ENCODE measurements around the gene KRT78.

DNA sequence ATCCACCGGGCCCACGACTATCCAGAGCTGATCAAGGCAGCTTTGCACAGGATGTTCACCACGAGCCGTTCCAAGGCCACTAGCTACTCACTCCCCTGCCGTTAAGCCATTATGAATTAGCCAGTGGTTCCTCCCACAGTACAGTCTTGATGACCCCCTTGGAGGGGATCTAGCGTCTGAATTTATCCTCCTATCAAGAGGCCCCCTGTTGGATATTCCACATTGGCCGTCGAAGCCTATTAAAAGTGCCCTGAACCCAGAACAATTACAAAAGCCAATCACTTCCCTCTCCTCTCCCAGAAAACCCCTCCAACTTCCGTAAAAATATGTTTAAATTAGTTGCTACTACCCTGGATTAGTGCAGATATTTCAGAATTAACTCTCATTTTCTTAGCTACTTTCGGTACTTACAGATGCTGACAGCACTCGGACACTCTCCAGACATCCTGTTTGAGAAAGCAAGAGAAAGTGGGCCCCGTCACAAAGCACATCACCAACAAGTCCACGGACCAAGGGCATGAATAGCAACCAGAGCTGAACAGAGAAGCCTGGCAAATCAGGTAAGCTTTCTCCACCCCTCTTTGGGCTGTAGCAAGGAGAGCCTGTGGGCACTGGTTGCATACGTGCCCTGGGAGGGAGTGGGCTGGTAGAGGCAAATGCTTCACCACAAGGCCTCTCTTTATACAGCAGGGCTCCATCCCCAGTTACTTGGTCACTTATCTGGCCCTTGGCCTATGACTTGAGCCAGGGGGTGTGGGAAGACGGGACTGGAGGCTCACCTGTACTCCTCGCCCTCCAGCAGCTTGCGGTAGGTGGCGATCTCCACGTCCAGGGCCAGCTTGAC, 58.1 kb downstream of the KRT78 start:
- TF ChIP-seq, protein P1, sequence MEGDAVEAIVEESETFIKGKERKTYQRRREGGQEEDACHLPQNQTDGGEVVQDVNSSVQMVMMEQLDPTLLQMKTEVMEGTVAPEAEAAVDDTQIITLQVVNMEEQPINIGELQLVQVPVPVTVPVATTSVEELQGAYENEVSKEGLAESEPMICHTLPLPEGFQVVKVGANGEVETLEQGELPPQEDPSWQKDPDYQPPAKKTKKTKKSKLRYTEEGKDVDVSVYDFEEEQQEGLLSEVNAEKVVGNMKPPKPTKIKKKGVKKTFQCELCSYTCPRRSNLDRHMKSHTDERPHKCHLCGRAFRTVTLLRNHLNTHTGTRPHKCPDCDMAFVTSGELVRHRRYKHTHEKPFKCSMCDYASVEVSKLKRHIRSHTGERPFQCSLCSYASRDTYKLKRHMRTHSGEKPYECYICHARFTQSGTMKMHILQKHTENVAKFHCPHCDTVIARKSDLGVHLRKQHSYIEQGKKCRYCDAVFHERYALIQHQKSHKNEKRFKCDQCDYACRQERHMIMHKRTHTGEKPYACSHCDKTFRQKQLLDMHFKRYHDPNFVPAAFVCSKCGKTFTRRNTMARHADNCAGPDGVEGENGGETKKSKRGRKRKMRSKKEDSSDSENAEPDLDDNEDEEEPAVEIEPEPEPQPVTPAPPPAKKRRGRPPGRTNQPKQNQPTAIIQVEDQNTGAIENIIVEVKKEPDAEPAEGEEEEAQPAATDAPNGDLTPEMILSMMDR (conservative IDR thresholded peaks at IDR 0.05), result no peak
- TF ChIP-seq ZFX (IDR thresholded peaks at IDR 0.05), result no peak

Data from C4-2B (cell line).